Coronary artery (tissue), 2 donors: ENCODE measurements around the gene FGD4.

Experiments
- DNase-seq: peaks from one replicate; pipeline ENCODE4 v3.0.0-alpha.2; 2017; ENCODE audit warnings: low spot score
- H3K27ac ChIP-seq, 2 donors: fragments of 200-600 bp; sonication (generic); one replicate each; pipeline ENCODE4 v1.5.1; 2016 to 2019
- H3K4me3 ChIP-seq: fragments of 200-600 bp; sonication (generic); 2 replicates; pipeline ENCODE4 v1.5.1; 2016; ENCODE audit warnings: mild to moderate bottlenecking, moderate library complexity
- TF ChIP-seq, protein P1 (sequence below): fragments of 200-600 bp; sonication (generic); IDR thresholded peaks from one replicate; pipeline ENCODE4 v1.5.1; 2019; ENCODE audit warnings: antibody characterized with exemption

The FGD4 gene

DNA sequence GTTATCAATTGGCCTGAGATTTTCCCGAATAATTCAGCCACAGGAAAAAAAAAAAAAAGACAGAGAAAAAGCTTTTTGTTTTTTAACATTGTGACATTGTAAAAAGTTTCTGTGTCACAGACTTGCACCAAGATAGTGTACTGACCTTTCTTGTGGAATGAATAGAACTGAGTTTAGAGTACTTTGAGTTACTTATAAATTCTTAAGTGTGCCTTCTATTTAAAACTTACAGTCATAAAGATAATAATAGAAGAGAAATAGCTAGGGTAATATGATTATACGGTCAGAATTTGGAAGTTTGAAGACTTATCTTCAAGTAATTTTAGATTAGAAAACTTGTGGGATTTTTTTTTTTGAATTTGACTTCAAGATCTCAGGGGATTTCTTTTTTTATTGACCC lies 88.8 kb downstream of the FGD4 start:
- Histone ChIP-seq H3K4me3 (no peak overlapping the region), H3K27ac (no peak overlapping the region)
- no peak for DNase-seq
- TF ChIP-seq, protein P1, sequence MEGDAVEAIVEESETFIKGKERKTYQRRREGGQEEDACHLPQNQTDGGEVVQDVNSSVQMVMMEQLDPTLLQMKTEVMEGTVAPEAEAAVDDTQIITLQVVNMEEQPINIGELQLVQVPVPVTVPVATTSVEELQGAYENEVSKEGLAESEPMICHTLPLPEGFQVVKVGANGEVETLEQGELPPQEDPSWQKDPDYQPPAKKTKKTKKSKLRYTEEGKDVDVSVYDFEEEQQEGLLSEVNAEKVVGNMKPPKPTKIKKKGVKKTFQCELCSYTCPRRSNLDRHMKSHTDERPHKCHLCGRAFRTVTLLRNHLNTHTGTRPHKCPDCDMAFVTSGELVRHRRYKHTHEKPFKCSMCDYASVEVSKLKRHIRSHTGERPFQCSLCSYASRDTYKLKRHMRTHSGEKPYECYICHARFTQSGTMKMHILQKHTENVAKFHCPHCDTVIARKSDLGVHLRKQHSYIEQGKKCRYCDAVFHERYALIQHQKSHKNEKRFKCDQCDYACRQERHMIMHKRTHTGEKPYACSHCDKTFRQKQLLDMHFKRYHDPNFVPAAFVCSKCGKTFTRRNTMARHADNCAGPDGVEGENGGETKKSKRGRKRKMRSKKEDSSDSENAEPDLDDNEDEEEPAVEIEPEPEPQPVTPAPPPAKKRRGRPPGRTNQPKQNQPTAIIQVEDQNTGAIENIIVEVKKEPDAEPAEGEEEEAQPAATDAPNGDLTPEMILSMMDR: no peak

DNA sequence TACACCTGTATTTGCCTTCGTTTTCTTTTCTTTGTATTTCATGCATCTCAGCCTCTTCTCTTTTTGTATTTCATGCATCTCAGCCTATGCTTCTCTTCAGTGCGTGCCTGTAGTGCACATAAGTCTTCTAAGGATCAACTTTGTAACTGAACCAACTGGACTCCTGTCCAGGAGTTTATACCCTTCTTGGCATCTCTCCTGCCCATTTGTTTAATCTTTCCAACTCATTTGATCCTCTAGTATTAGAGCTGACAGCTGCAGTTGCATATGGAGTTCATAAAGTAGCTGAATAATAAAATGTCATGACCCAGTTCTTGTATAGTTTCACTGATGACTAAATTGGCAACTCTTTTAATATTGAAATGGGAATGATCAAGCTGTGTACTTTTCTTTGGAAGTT lies 89.7 kb downstream of the FGD4 start:
- DNase-seq: no peak
- TF ChIP-seq, protein P1: no peak
- H3K27ac ChIP-seq: no peak overlapping the region
- H3K4me3 ChIP-seq: no peak overlapping the region

DNA sequence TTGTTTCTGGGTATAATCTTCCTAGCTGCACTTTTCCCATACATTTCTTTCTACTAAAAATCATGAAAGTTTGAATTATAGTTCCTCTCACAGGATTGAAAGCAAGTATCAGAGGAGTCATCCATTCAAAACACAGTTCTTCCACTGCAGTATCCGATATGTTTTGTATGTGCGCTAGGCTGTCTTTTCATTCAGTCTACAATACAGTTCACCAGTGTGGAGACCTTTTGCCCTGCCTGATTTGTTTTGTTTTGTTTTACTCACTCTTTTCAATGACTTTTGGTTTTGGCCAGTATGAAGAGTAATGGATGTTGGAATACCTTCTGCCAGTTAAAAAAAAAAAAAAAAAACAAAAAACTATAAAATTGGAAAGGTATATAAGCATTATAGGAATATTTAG lies 91.4 kb downstream of the FGD4 start:
- no peak overlapping the region for H3K27ac ChIP-seq
- TF ChIP-seq, protein P1: no peak
- DNase-seq: no peak
- no peak overlapping the region for H3K4me3 ChIP-seq

DNA sequence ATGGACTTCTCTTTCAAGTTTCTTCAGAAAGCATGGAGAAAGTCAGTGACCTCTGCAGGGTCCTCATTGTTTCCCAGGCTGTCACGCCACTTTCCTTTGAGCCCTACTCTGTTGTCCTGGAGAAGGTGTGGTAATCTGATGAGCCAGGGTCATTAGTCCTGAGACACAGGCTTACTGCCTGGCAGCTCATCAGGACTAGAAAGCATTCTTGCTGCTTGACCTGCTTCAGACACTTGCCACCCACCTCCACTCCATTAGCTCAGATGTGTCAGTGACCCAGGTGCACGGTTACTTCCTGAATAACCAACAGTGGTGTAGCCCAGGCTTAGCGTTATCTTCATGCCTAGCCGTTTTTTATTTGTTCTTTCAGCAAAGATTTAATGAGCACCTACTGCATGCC lies 93.9 kb downstream of the FGD4 start:
- TF ChIP-seq, protein P1: no peak
- DNase-seq: no peak
- H3K4me3 ChIP-seq: no peak overlapping the region
- no peak overlapping the region for H3K27ac ChIP-seq

DNA sequence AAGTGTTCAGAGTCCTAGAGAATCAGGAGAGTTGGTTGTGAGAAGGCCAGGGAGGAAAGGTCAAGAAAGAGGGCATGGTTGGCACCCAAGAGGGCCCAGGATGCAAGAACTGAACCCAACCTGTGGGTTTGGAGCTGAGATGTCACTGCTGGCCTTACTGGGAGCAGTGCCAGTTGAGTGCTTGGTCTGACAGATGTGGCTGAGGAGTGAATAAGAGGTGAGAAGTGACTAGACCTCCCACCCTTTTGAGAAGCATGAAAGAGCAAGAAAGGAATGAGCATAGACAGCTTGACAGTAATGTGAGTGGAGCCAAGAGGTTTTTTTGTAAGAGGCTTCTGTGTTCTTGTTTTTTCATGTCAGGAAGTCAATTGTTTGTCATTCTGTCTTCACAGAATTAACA lies 95.3 kb downstream of the FGD4 start:
- no peak overlapping the region for H3K27ac ChIP-seq
- TF ChIP-seq, protein P1: no peak
- DNase-seq: no peak
- H3K4me3 ChIP-seq: no peak overlapping the region

DNA sequence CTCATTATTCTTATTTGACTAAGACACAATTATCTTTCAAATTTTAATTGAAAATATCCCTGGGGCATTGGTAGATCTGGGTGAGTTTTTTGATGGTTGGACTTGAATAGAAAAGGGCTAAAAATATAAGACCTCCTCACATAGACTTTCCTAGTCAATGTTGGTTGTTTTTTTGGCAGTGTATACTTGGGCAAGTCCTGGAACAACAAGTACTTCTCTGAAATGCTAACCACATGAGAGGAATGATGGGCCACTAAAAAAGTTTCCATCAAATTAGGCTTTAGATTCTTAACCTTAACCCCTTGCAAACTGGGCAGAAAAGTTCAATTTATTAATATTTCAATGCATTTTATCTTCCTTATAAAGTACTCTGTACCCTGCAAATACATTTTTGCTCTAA lies 97.6 kb downstream of the FGD4 start:
- no peak overlapping the region for H3K4me3 ChIP-seq
- no peak overlapping the region for H3K27ac ChIP-seq
- no peak for DNase-seq
- TF ChIP-seq, protein P1: no peak

DNA sequence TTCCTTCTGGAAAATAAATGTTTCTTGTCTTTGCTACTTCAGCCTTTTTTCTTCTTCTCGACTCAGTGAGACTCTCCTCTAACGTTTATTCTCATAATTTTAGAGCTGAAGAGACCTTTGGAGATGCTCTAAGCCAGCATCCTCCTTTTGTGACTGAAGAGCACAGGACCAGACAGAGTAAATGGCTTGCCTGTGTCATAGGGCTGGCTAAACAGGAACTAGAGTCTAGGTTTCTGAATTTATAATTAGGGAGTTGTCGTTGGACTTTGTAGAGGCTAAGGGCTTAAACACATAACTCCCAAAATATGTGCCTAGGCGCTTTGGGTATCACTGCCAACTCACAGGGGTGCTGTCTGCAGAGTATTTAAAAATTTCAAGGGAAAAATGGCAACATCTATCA lies 98.5 kb downstream of the FGD4 start:
- DNase-seq: no peak
- Histone ChIP-seq H3K4me3 (no peak overlapping the region), H3K27ac (no peak overlapping the region)
- TF ChIP-seq, protein P1: no peak
